ENCODE measurements around the gene VARS2. TPM values are rescaled to one million over a fixed set of nuclear protein-coding genes. Genes with fewer than 3 reads are reported as not detected.

The VARS2 gene
- total RNA-seq, 1 experiment from 2014 or later, result 39.8 TPM

GRCh38 chr6:30962716-30963115 is 48.7 kb downstream of the VARS2 start:
- ChIA-PET POLR2A (no interaction called here), RAD21 (ENCODE audit: low non-redundant PET in 1 of 2, low total read pairs in 2 of 2, uncharacterized antibody in 2 of 2, unreplicated experiment in 2 of 2) (no interaction called here), CTCF (no interaction called here)
- Histone ChIP-seq H3K27ac (ENCODE audit: low read depth, low read length) (no peak overlapping the region), H4K20me1 (ENCODE audit: insufficient read depth) (no peaks in the 10 kb centered on the region), H3K36me3 (ENCODE audit: control insufficient read depth in 1 of 2, insufficient read depth in 2 of 2, low read length in 2 of 2) (no peaks in the 10 kb centered on the region), H3K4me1 (ENCODE audit: control insufficient read depth in 1 of 2, insufficient read depth in 2 of 2, low read length in 2 of 2) (no peaks in the 10 kb centered on the region; a peak in 1 of 4 replicates), H3K9me2 (ENCODE audit: insufficient read depth) (no peaks in the 10 kb centered on the region), H3K79me2 (ENCODE audit: insufficient read depth, low read length) (no peaks in the 10 kb centered on the region), H2AFZ (ENCODE audit: low read depth, low read length, poor library complexity, severe bottlenecking) (no peak overlapping the region), H3K4me3 (replicated peaks in 1 of 2; ENCODE audit: low read depth in 1 of 2, low read length in 2 of 2) (no peak overlapping the region), H3K9me3 (ENCODE audit: control insufficient read depth in 1 of 2, insufficient read depth in 1 of 2, low read depth in 1 of 2, low read length in 2 of 2) (no peaks in the 10 kb centered on the region), H3K9ac (ENCODE audit: low read length) (no peak overlapping the region), H3K4me2 (ENCODE audit: low read length) (no peak overlapping the region), H3K27me3 (ENCODE audit: insufficient read depth, low read length) (no peaks in the 10 kb centered on the region)
- no peak for TF ChIP-seq SRF (IDR thresholded peaks at IDR 0.05; ENCODE audit: low read depth)
- TF ChIP-seq FOSL1 (IDR thresholded peaks at IDR 0.05; ENCODE audit: low read depth), result no peak
- intact Hi-C loops (cut with micrococcal nuclease), result no loop called here
- no peak for ATAC-seq
- no peak for DNase-seq (ENCODE audit: low read depth, low spot score)
- BruUV-seq (replicated peaks), result no TSS peak

DNA sequence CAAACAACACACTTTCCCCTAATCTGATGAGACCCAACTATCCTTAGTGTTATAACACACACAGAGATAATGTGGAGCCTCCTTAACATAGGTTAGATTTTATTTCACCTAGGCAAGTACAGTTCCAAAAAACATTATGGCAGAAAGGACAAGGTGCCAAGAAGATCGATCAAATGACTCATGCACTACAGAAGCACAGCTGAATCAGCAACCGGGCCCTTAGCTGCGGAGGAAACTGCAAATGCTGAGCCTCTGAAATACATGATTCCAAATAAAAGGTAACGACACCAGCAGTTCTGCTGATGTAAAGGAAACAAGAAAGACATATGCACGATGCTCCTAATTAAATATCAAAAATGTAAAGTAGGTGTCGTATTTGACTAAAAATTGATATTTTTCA is 49.6 kb downstream of the VARS2 start:
- H2AFZ ChIP-seq (ENCODE audit: low read depth, low read length, poor library complexity, severe bottlenecking), result no peak overlapping the region
- no peaks in the 10 kb centered on the region for H3K9me2 ChIP-seq (ENCODE audit: insufficient read depth)
- H4K20me1 ChIP-seq (ENCODE audit: insufficient read depth), result no peaks in the 10 kb centered on the region
- intact Hi-C loops (cut with micrococcal nuclease), result no loop called here
- no TSS peak for BruUV-seq (replicated peaks)
- ChIA-PET POLR2A (no interaction called here), RAD21 (ENCODE audit: low non-redundant PET in 1 of 2, low total read pairs in 2 of 2, uncharacterized antibody in 2 of 2, unreplicated experiment in 2 of 2) (no interaction called here), CTCF (no interaction called here)
- H3K4me2 ChIP-seq (ENCODE audit: low read length), result no peak overlapping the region
- ATAC-seq, result no peak
- no peak overlapping the region for H3K27ac ChIP-seq (ENCODE audit: low read depth, low read length)
- no peaks in the 10 kb centered on the region; a peak in 1 of 4 replicates for H3K4me1 ChIP-seq (ENCODE audit: control insufficient read depth in 1 of 2, insufficient read depth in 2 of 2, low read length in 2 of 2)
- H3K9ac ChIP-seq (ENCODE audit: low read length), result no peak overlapping the region
- no peaks in the 10 kb centered on the region for H3K79me2 ChIP-seq (ENCODE audit: insufficient read depth, low read length)
- H3K9me3 ChIP-seq (ENCODE audit: control insufficient read depth in 1 of 2, insufficient read depth in 1 of 2, low read depth in 1 of 2, low read length in 2 of 2), result no peaks in the 10 kb centered on the region
- no peak overlapping the region for H3K4me3 ChIP-seq (replicated peaks in 1 of 2; ENCODE audit: low read depth in 1 of 2, low read length in 2 of 2)
- H3K36me3 ChIP-seq (ENCODE audit: control insufficient read depth in 1 of 2, insufficient read depth in 2 of 2, low read length in 2 of 2), result no peaks in the 10 kb centered on the region
- no peak for TF ChIP-seq SIN3A (IDR thresholded peaks at IDR 0.05; ENCODE audit: low read depth)
- TF ChIP-seq YY1 (IDR thresholded peaks at IDR 0.05; ENCODE audit: extremely low read depth, insufficient replicate concordance, low read depth, low read length), result no peak
- no peak for TF ChIP-seq SP1 (IDR thresholded peaks at IDR 0.05; ENCODE audit: low read depth)
- TF ChIP-seq ZBTB33 (IDR thresholded peaks at IDR 0.05; ENCODE audit: extremely low read depth, insufficient replicate concordance, low read length), result no peak
- no peak for TF ChIP-seq ATF3 (IDR thresholded peaks at IDR 0.05)
- no peak for TF ChIP-seq ZFX (IDR thresholded peaks at IDR 0.05)
- no peak for TF ChIP-seq TCF7L2 (IDR thresholded peaks at IDR 0.05; ENCODE audit: borderline replicate concordance, extremely low read depth, insufficient read depth, insufficient read length)
- TF ChIP-seq CTCF (IDR thresholded peaks at IDR 0.05 in 2 of 3, conservative IDR thresholded peaks at IDR 0.05 in 1 of 3; ENCODE audit: borderline replicate concordance in 1 of 3, insufficient read depth in 1 of 3, low read depth in 2 of 3, low read length in 2 of 3), result no peak
- TF ChIP-seq ELF1 (IDR thresholded peaks at IDR 0.05; ENCODE audit: borderline replicate concordance, low read depth), result no peak
- TF ChIP-seq POLR2AphosphoS5 (IDR thresholded peaks at IDR 0.05; ENCODE audit: low read depth, low read length), result no peak
- TF ChIP-seq CEBPB (IDR thresholded peaks at IDR 0.05; ENCODE audit: low read depth), result no peak
- TF ChIP-seq FOSL1 (IDR thresholded peaks at IDR 0.05; ENCODE audit: low read depth), result no peak
- TF ChIP-seq EZH2phosphoT487 (IDR thresholded peaks at IDR 0.05; ENCODE audit: borderline replicate concordance), result no peak
- TF ChIP-seq ZNF274 (IDR thresholded peaks at IDR 0.05; ENCODE audit: low read depth, low read length), result no peak
- no peaks in the 10 kb centered on the region for H3K27me3 ChIP-seq (ENCODE audit: insufficient read depth, low read length)
- DNase-seq (ENCODE audit: low read depth, low spot score), result no peak
